GM04504 (cell line): ENCODE measurements around the gene SNRPD2.
A peak's percentile ranks its signal among the peaks of the same experiment; 100 is the strongest.
"Not testable (repeated sequence)": the region's sequence is repeated elsewhere in the genome, so short reads cannot be mapped to it uniquely, and the experiment has no call there.

Experiments used
- DNase-seq: peaks from one replicate; pipeline ENCODE4 v3.0.0-alpha.2; 2012; ENCODE audit warnings: low read depth

Gene SNRPD2

DNA sequence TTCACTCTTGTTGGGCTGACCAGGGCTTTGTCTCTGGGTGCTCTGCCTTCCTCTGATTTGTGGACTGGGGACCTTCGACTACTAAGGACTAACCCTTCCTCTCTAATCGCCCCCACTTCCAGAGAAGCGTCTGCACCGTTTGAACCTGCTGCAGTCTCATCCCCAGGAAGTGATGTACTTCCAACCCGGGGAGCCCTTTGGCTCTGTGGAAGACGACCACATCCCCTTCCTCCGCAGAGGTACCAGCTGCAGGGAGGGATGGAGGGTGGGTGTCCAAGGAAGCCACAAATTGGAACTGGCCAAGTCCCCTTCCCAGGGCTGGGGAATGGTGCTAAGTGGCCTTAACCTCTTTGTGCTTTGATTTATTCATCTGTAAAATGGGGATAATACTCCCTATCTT is 9.9 kb upstream of the SNRPD2 start:
- DNase-seq, result no peak

DNA sequence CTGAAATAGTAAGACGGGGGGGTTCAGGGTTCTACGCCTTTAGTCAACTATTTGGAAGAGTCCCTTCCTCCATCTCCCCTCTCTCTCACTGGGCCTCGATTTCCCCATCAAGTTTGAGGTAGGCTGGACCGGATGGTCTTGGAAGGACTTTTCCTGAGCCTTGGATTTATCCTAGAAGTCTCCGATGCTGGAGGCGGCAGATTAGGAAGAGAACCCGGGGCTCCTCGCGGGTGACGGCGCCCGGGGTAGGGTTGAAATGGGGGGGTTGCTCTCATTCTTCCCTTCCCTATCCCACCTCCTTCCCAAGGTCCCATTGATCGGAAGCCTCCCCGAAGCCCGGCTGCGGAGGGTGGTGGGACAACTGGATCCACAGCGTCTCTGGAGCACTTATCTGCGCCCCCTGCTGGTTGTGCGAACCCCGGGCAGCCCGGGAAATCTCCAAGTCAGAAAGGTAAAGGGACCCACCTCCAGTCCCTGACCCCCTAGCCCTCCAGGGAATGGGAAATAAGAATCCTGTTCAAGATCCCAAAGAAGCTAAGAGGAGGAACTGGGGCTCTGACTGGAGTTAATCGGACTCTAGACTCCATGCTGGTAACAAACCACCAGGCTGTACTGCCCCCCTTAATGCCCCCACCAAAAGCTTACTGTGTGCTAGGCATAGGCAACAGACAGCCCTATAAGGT is 1.5 kb upstream of the SNRPD2 start:
- DNase-seq, result no peak

DNA sequence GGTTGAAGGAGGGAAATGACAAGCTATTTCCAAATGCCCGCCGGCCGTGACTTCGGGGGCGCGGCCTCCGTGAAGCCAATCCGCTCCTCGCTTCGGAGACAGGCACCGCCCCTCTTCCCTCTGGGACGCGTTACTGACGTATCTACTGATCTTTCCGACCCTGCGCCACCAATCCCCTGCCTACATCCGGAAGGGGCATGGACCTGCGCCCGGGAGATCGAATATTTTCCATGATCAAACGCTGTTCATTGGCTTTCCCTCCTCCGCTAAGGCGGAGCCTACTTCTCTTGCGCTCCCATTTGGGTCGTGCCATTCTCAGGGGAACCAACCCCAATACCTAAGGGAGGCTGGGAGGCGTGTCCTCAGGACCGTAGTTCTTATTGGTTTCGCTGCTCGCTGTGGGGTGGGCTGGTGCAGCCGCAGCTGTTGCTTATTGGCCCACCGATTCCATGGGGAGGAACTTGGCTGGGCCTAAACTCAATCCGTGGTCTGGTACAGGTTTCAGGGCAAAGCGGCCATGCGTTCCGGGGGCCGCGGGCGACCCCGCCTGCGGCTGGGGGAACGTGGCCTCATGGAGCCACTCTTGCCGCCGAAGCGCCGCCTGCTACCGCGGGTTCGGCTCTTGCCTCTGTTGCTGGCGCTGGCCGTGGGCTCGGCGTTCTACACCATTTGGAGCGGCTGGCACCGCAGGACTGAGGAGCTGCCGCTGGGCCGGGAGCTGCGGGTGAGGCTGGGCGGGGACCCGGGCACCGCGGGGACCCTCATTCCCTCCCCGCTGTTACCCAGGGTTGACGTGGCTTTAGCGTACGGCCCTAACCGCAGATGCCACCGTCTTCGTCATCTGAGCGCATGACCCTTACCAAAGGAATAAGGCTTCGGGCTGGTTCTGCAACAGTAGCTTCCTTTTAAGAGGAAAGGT is 693 bp upstream of the SNRPD2 start, which contains the start of gene QPCTL:
Gene QPCTL, plus strand, starts transcription at position 480 of the 919 bp plus-strand sequence. Its CDS starts 38 bp downstream, at position 518.
- DNase-seq, result peak; percentile 100

DNA sequence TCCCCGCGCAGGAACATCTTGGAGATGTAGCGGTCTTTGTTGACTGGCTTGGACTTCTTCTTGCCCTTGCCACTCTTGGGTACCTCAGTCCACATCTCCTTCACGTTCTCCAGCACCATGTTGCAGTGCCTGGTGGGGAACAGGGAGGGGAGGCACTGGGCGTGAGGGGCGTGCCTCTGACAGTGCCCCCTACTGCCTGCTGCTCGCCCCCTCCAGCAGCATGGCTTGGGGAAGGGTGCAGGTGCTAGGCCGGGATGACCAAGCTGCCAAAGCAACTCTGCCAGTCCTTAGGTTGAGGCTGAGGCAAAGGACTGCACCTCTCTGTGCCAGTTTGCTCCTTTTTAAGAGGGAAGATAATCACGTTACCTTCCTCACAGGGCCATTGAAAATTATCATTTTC is 4.2 kb downstream of the SNRPD2 start:
- DNase-seq, result no peak

DNA sequence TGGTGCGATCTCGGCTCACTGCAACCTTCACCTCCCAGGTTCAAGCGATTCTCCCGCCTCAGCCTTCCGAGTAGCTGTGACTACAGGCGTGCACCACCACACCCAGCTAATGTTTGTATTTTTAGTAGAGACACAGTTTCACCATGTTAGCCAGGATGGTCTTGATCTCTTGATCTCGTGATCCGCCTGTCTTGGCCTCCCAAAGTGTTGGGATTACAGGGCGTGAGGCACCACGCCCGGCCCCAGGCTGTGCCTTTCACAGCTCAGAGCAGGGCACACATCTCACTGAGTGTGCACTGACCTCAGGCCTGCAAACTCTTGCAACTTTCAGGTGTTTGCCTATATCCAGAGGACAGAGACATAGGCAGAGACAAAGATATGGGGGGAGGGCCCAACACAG is 6.7 kb downstream of the SNRPD2 start:
- not testable (repeated sequence) for DNase-seq

DNA sequence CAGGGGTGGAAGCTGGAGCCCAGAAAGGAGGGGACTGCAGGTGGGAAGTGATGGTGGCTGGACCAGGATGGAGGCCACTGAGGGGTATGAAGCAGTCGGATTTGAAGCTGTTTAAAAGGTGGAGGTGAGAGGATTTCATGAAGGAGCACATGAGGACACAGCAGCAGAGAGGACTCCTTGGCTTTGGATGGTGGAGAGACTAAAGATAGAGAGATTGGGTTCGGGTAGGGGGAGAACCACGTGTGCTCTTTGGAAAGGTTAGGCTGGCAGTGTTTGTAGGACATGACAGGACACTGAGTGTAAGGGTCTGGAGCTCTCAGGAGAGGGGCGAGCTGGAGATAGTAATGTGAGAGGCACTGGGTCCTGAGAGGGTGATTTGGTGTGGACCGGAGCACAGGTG is 8.8 kb downstream of the SNRPD2 start:
- no peak for DNase-seq

DNA sequence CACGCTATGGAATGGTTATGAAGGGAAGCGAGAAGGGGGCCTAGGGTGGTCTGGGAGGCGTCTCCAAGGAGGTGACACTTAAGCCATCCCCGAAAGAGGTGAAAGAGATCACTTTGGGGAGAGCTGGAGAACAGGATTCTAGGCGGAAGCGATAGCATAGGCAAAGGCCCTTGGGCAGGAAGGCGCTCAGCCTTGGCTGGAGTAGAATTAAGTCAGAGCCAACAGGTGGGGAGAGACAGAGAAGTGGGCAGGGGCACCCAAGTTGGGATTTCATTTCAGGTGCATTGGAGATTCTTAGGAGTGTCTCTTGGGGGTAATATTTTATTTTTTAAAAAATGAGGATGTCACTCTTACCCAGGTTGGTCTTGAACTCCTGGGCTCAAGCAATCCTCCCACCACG is 9.6 kb downstream of the SNRPD2 start:
- DNase-seq, result no peak

DNA sequence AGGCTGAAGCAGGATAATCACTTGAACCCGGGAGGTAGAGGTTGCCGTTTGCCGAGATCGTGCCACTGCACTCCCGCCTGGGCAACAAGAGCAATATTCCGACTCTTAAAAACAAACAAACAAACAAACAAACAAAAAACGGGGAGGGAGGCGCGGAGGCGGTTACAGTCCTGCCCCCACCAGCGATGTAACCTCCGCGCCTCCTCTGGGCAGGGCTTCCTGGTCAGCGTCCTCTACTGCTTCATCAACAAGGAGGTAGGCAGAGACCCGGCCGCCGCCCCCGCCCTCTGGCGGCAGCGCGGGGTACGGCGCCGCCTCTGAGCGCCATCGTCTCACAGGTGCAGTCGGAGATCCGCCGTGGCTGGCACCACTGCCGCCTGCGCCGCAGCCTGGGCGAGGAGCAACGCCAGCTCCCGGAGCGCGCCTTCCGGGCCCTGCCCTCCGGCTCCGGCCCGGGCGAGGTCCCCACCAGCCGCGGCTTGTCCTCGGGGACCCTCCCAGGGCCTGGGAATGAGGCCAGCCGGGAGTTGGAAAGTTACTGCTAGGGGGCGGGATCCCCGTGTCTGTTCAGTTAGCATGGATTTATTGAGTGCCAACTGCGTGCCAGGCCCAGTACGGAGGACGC is 10.2 kb downstream of the SNRPD2 start:
- DNase-seq, result peak; percentile 58

DNA sequence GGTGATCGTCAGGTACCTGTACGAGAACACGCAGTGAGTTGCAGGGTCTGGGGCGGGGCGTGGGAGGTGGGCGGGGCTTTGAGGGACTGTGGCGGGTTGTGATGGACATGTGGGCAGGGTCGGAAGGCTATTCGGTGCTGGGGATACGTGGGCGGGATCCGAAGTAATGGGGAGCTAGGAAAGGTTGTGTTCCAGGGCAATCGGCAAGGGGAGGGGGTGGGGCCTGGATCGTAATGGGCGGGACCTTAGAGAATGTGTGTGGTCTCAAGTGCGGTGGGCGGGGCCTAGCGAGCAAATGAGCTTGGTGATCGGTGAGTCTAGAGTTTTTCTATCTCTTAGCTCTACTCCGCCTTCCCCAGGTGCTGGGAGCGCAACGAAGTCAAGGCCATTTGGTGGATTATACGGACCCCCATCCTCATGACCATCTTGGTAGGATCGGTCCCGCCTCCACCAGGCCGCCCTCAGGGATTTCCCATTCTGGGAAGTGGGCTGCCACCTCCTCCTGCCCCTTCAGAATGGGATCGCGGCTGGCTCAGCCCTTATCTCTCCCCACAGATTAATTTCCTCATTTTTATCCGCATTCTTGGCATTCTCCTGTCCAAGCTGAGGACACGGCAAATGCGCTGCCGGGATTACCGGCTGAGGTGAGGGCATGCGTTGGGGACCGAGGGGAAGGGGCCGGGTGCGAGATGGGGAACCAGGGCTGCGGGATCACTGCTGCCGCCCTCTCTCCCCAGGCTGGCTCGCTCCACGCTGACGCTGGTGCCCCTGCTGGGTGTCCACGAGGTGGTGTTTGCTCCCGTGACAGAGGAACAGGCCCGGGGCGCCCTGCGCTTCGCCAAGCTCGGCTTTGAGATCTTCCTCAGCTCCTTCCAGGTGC is 14.2 kb downstream of the SNRPD2 start:
- no peak for DNase-seq

DNA sequence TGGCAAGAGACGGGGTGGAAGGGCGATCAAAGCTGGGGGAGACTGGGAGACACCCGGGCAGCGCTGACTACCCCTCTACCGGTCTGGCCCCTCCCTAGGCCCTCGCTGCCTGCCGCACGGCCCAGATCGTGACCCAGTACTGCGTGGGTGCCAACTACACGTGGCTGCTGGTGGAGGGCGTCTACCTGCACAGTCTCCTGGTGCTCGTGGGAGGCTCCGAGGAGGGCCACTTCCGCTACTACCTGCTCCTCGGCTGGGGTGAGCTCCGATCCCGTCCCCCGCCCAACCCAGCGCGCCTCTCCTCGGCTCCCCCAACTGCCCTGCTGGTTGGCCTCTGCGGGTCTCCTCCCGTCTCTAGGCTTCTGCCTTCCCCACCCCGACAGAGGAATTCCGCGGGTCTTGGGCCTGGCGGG is 14.9 kb downstream of the SNRPD2 start:
- DNase-seq, result no peak

DNA sequence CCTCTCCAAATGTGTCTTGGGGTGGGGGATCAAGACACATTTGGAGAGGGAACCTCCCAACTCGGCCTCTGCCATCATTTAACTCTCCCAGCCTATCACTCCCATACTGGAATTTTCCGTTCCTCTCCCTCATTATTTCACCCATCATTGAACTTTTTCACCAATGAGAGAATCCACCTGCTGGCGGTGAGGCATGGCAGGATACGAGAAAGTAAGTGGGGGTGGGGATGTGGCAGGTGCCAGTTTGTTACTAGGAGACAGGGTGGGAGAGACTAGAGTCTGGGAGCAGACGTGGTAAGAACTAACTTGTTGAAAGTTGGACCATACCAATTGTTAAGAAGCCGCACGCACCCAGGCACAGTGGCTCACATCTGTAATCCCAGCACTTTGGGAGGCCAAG is 16.8 kb downstream of the SNRPD2 start:
- no peak for DNase-seq

DNA sequence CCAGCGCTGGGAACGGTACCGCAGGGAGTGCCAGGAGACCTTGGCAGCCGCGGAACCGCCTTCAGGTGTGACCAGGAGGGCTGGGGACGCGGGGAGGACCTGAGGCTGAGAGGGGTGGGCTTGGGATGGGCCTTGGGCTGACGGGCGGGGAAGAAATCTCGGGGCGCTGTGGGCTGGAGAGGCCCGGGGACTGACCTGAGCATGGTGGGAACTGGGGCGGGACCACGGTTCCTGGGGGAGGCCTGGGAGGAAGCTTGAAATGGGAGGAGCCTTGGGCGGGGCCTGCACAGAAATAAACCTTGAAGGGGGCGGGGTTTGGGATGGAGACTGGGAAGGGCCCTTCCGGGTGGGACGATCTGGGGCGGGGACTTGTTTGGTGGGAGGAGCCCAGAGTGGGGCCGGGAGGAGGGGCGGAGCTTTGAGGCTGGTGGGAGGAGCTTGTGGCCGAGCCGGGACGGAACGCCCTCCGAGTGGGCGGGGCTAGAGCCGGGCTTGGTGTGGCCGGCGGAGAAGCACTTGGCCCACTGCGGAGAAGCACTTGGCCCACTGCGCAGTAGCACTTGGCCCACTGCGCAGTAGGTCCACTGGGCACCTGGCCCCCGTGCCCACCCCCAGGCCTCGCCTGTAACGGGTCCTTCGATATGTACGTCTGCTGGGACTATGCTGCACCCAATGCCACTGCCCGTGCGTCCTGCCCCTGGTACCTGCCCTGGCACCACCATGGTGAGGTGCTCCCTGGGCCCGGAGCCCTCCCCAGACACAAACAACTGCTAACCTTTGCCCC is 20.9 kb downstream of the SNRPD2 start:
- DNase-seq, result no peak

DNA sequence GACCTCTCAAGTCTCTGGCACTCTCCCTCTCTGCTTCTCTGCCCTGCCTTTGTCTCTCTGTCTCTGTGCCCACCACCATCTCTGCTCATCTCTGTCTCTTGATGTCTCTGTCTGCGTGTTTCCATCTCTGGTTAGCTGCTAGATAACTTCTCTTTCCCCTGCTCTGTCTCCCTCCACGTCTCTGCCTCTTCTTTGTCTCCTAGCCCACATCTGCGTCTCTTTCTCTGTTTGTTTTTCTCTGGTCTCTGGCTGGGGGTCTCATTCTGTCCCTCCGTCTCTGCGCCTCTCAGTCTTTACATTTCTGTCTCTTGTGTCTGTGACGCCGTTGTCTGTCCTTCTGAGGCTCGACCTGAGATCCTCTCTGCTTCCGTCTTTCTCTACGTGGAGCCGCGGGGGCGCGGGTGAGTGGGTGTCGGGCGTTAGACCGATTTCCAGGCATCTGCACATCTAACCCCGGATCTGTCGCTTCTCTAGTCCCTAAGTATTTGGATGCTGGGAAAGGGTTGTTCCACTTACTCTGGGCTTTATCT is 23.3 kb downstream of the SNRPD2 start:
- no peak for DNase-seq

DNA sequence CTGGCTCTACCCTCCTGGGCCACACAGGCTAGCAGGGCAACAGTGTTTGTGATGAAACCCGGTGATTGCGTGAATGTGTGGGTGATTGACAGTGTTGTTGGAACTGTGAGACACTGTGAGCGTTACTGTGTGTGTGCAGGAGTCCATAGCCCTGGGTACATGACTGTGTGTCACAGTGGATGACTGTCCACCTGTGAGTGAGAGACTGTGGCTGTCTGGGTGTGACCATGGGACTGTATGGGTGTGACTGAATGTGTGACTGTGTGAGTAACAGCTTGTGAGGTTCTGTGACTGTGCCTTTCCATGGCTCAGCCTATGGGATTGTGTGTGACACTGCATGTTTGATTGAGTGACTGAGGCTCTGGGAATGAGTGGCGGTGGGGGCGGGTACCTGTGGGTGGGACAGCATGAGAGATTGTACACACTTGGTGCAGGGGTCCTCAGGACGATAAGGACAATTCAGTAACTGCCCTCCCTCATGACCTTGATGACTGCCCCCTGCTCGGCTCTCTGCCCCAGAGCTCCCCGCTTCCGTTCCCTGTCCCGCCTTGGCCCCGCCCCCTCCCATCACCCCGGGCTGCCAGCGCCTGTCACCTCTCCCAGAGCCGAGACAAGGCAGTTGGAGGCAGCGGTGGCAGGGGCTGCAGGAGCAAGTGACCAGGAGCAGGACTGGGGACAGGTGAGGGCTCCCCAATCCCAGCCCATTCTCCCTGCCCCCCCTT is 24.0 kb downstream of the SNRPD2 start, which contains the start of gene GIPR:
Gene GIPR, plus strand, starts transcription at position 602 of the 722 bp plus-strand sequence. CDS start 1,300 bp downstream, outside the sequence.
- DNase-seq, result no peak

DNA sequence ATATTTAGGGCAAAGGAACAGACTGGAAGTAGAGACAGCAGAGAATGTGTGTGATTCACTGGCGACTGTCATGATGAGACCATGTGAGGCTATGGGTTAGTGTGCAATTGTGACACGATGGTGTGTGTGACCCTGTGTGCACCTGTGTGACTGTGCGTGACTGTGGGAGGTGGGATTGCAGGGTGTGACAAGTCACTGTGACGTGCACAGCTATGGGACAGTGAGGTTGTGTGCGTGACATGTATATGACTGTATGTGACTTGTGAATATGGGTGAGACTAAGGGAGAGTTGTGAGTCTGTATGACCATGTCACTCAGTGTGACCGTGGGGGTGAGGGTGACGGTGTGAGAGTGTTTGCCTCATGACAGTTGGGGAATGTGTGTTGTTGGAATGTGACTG is 27.2 kb downstream of the SNRPD2 start:
- no peak for DNase-seq

DNA sequence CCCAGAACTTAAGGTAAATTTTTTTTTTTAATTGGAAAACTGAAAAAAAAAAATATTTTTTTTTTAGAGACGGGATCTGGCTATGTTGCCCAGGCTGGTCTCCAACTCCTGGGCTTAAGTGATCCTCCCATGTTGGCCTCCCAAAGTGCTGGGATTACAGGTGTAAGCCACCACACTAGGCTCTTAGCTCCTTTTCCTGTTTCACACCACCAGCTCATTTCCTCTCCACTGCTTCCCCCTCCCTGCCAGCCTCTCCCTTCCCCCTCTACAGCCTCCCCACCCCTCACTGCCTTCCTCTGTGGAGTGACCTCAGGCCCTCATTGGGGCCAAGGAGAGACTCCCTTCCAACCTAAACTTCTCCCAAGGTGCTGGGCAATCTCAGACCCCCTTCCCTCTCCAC is 28.0 kb downstream of the SNRPD2 start:
- no peak for DNase-seq

DNA sequence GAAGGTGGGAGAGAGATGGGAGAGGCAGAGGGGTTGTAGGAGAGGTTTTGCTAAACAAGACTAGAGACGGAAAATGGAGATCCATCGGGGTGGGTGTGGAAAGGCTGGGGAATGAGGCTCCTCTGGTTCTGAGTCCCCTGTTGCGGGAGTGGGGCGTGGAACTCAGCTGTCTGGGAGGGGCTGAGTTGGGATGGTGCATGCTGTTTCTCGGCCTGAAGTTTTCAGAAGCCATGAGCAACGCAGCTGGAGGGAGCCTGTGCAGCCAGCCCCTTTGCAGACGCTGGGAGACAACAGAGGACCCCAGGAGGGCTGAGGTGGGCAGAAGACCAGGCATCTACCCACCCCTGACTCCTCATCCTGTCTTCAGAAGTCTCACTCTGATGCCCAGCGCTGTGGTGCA is 31.1 kb downstream of the SNRPD2 start:
- no peak for DNase-seq

DNA sequence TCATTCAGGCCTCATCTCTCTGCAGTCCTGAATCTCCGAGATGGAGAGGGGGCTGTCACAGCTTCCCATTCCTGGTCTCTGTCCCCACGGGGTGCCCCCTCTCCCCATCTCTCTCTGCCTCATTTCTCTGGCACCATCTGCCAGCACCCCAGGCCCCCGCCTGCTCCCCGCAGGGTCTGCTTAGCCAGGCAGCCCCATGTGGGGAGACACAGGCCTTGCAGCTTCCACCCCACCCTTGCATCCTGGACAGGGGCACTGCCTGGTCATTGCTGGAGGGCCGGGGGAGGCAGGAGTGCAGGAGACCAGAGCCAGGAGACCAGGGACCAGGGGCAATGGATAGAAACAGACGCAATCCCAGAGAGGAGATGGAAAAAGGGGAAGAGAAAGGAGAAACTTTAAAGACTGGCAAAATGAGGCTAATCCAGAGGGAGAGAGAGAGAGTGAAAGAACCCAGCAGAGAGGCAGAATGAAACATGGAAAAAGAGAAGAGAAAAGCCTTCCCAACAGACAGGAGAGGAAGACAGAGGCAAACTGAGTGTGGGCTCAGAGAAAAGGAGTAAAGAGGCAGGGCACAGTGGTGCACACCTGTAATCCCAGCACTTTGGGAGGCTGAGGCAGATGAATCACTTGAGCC is 32.5 kb downstream of the SNRPD2 start:
- DNase-seq, result no peak

DNA sequence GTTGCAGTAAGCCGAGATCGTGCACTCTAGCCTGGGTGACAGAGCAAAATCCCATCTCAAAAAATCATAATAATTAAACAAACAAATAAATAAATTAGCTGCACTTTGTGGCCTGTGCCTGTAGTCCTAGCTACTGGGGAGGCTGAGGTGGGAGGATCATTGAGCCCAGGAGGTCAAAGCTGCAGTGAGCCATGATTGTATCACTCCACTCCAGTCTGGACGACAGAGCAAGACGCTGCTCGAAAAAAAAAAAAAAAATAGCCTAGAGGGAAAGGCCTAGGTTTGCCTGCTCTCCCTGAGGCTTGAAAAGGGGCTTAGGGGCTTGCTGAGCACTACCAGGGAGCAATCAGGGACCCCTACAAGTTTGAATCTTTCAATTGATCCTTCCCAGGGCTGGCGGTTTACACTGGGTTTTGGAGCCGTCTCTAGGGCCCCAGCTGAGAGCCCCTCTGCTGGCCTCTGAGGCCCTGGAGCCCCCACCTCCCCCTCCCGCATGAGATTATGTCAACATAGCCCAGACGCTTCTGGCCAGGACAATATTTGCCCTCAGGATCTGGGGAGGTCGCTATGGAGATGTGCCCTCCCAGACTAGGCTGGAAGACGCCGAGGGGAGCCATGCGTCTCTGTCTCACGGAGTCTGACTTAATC is 34.1 kb downstream of the SNRPD2 start:
- DNase-seq, result no peak
